NCI-H2227 (cell line): Measurements from ENCODE around the gene PPP1R16B.
"Not testable (repeated sequence)": the region's sequence is repeated elsewhere in the genome, so short reads cannot be mapped to it uniquely, and the experiment has no call there.

Experiments used
- DNase-seq: peaks from one replicate; lab custom pipeline; 2025; ENCODE audit not compliant: unreplicated experiment; lab: John Stamatoyannopoulos, UW

Gene PPP1R16B

DNA sequence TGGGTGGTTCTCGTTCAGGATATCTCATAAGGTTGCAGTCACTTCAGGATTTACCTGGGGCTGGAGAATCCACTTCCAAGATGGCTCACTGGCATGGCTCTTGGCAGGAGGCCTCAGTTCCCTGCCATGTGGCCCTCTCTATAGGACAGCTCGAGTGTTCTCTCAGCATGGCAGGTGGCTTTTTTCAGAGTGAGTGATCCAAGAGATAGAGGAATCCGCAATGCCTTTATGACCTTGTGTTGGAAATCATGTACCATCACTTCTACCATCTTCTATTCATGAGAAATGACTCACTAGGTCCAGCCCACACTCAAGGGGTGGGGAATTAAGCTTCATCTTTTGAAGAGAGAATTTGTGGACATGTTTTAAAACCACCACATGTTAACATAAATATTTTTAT is 37.8 kb downstream of the PPP1R16B start:
- DNase-seq: no peak

DNA sequence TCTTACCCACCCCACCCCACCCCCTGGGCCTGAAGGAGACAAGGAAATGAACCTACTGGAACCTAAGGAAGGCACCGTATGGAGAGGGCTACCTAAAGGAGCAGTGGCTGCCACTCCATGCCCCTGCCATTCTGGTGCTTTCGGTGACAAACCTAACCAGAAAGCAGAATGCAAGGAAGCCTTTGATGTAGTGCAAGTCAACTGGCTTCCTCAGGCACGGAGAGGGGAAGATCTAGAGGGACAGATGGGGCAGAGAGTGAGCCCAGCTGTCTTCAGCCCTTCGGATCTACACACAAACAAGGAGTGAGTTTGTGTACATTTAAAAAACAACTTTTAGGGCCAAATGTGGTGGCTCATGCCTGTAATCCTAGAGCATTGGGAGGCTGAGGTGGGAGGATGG is 39.5 kb downstream of the PPP1R16B start:
- DNase-seq: no peak

DNA sequence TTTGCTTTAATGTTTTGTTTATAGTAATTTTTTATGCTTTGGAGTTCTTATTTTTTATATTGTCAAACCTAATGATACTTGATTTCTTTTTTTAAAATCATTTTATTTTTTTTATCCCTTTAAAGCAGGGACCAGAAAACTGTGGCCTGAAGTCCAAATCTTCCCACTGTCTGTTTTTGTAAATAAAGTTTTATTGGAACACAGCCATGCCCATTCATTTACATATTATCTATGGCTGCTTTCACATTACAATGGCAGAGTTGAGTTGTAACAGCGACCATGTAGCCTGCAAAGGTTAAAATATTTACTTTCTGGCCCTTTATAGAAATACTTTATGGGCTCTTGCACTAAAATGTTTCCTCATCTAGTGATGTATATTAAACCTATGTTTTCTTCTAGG is 42.3 kb downstream of the PPP1R16B start:
- DNase-seq: no peak

- no peak for DNase-seq
Observed at GRCh38 chr20:38853759-38854158, 48.3 kb downstream of the PPP1R16B start.

GRCh38 chr20:38854654-38855066 is 49.2 kb downstream of the PPP1R16B start:
- no peak for DNase-seq

DNA sequence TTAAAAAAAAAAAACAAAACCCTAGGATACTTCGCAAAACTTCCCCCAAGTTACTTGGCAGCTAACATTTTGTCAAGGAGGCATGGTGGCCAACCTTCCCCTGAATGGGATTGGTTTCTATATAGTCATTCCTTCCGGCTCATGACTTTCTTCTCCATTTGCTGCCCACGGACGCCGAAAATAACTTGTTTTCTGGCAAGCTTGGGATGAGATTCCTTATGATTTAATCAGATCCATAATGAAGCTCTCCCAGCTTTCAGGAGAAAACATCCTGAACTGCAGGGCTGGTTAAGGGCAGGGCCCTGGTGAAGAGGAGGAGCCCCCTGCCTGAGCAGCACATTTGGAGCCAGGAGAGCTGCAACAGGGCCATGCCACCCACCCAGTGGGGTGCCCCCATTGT is 49.9 kb downstream of the PPP1R16B start:
- no peak for DNase-seq

- no peak for DNase-seq
Observed at GRCh38 chr20:38856570-38856969, 51.1 kb downstream of the PPP1R16B start.

- DNase-seq: no peak
Observed at GRCh38 chr20:38857703-38858102, 52.2 kb downstream of the PPP1R16B start.

DNA sequence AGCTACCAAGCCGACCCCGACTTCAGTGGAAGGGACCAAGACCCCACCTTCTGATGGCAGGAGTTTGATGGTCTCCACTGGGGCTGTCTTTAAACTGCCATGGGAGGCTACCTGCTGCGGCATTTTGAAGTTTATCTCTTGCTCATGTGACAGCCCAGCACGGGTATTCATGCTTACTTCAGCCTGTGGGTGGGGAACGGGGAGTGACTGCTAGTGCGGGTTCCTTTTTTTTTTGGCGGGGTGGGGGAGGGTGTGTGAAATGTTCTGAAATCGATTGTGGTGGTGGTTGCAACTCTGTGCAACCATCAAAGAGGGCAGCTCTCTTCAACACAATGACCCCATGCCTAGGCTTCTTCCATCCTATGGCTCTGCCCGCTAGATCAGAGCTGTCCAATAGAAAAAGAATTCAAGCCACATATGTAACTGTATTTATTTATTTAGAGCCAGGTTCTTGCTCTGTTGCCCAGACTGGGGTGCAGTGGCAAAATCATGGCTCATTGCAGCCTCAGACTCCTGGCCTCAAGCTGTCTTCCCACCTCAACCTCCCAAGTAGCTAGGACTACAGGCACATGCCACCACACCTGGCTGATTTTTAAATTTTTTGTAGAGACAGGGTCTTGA is 53.7 kb downstream of the PPP1R16B start:
- no peak for DNase-seq

DNA sequence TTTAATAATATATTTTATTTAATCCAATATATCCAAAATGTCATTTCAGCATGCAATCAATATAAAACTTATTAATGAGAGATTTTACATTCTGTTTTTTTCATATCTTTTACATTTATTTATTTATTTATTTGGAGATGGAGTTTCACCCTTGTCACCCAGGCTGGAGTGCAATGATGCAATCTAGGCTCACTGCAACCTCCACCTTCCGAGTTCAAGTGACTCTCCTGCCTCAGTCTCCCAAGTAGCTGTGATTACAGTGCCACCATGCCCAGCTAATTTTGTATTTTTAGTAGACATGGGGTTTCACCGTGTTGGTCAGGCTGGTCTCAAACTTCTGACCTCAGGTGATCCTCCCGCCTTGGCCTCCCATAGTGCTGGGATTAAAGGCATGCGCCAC is 54.4 kb downstream of the PPP1R16B start:
- DNase-seq: not testable (repeated sequence)

- no peak for DNase-seq
Observed at GRCh38 chr20:38861071-38861401, 55.5 kb downstream of the PPP1R16B start.

GRCh38 chr20:38862226-38862625 is 56.7 kb downstream of the PPP1R16B start:
- no peak for DNase-seq

DNA sequence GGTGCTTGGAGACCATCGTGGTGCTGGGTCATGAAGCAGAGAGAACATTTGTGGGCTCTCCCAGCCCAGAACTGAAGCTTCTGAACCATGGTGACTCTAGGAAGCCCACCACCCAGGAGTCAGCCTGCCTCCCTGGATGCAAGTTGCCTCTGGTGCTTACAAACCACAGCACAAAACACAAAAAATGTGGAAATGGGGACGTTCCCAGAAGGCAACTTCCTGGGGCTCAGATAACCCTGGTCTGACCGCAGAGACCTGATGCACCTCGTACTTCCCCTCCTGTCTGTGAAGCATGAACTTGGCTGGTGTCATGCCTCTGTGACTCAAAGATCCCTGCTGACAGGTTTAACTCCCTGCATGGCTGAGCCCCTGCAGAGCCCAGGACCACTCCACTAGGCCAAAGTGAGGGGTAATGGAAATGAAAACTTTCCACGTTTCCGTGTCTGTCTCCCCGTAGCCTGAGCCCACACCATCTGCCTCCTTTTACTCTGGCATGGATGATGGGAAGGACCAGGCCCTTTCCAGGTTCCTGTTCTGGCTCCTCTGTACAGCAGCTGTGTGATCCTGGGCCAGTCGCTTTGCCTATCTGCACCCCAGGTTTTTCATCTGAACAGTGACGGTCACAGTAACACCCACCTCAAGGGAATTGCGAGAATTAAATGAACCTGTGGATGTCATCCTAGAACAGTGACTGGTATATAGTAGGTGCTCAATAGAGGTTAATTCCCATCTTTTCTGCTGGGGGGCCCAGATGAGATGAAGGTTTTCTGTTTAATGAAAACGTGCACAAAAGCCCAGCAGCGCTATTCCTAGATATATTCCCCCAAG is 57.7 kb downstream of the PPP1R16B start:
- DNase-seq: no peak

DNA sequence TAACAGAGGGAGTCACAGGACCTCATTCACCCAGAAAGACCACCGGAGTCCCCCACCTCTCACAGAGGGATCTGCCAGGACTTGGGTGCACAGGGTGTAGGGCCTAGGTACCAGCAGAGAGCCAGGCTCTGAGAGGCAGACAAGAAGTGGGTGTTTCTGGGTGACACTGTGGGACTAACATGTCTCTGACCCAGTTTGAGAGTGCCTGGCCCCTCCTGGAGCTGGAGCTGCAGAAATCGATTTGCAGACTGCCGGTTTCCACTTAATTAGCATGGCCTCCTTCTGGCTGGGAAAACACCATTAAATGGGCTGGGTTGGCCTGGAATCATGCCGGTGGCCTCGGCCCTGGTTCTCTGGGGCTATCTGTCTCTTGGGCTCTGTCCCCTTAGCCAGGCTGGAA is 59.2 kb downstream of the PPP1R16B start:
- peak; percentile 59 for DNase-seq

DNA sequence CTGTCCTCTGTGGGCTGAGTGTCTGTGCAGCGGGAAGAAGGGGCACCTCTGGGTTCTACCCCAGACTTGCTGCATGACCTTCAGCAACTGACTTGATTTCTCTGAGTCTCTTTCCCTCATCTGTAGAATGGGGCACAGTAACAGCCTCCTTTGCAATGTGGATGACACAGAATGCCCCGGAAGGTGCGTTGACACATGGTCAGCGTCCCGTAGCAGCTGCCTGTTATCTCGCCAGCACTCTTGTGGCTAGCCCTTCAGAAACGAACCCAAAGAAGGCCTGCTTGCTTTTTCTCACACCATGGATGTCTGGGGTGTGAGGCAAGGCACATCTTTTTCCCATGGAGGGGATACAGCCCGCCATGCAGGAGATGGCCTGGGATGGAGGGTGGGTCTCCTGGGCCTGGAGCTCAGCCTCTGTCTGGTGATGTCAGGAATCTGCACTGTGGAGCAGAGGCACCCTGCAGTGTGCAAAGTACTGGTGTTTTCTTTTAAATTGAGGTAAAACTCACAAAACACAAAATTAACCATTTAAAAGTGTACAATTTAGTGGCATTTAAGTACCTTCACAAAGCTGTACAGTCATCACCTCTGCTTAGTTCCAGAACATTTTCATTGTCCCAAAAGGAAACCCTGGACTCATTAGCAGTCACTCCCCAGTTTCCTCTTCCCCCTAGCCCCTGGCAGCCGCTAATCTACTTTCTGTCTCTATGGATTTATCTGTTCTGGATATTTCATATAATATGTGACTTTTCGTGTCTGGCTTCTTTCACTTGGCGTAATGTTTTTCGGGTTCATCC is 61.0 kb downstream of the PPP1R16B start:
- DNase-seq: no peak

DNA sequence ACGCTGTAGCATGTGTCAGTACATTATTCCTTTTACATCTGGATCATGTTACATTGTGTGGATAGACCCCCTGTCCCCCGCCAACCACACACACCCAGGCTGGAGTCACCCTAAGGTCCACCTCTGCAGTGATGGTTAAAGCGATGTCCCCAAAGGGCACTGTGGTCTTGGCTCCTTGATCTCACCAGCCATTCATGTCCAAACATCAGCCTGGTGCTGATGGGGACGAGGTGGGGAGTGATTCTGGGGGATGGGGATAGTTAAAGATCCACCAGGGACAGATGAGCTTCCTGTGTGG is 61.5 kb downstream of the PPP1R16B start:
- no peak for DNase-seq

DNA sequence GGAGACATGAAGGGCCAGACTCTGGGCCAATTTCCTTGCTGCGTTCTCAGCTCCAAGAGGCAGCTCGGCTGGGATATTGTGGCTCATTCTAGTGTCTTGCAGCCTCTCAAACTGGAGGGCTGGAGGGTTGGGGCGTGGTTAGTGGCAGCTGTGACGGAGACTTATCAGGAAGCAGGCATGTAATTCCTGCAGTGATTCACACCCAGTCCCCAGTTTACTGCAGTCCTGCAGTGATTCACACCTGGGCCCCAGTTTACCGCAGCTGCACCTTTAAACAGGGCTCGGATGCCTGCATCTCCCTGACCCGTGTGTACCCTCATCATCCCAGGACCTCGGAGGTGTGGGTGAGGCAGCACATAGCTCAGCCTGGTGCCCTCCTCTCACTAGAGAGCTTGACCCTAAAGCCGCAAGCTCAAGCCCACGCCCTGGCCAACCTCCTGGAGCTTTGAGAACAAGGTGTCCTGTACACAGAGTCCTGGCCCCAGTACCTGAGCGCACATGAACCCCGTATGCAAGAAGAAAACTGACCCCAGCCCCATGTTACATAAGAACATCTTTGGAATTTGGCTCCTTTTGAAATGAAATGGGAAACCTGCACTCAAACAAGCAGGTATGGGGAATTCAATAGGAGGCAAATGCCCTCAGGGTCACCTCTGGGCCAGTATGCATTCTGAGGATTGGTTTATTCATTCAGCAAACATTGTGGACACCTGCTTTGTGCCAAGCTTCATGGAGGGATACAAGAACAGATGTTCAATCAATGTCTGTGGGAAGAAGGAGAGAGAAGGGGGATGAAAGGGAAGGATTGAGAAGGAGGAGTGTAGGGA is 65.4 kb downstream of the PPP1R16B start:
- no peak for DNase-seq

DNA sequence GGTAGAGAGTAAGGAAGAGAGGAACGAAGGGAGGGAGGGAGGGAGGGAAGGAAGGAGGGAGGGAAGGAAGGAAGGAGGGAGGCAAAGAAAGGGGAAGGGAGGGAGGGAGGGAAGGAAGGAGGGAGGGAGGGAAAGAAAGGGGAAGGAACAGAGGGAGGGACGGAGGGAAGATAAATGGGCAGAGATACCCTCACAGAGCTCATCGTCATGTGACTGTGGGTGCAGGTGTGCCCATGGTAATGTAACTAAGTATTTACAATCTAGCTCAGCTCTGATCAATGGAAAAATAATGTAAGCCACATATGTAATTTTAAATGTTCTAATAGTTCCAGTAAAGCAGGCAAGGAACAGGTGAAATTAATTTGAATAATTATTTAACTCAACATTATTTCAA is 66.1 kb downstream of the PPP1R16B start:
- DNase-seq: no peak

DNA sequence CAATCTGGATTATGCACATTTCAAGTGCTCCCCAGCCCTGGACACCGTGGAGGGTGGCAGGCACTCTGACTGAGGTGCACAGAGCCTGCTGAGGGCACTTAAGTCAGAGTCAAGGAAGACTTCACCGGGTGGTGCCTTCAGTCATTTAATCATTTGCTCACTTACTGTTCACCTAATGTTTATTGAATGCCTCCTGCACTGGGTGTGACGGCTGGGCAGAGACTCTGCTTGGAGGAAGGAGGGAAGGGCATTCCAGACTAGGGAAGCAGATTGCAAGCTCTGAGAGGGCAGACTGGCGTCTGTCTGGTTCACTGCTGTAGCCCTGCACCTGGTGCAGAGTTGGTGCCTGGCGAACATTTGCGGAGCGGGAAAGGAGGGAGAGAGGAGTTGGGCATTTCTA is 66.5 kb downstream of the PPP1R16B start:
- no peak for DNase-seq

GRCh38 chr20:38872491-38873049 is 67.1 kb downstream of the PPP1R16B start:
- no peak for DNase-seq

DNA sequence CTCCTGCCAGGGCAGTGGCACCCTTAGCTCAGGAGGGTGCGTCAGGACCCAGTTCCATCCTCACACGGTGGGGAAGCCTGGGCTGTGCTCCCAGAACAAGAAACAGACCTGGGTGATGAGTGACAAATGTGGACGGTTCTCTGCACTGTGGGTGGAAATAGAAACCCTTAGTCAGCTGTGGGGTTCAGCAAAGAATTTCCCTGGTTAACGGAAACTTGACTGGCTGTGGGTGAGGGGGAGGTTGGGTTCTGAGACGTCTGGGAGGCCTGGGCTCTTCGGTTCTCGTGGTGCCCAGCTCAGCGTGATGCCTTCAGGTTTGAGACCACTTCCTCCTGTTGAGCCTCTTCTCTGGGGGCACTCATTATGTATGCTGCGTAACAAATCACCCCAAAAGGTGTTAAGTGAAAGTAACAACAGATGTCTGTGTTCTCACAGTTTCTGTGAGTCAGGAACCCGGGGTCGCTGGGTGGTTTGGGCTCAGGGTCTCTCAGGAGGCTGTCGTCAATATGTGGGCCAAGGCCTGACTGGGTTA is 67.6 kb downstream of the PPP1R16B start:
- DNase-seq: no peak
